H9 (cell line): ENCODE measurements around the gene FHIT. TPM values are rescaled to one million over a fixed set of nuclear protein-coding genes. Genes with fewer than 3 reads are reported as not detected.
"Not testable (repeated sequence)": the region's sequence is repeated elsewhere in the genome, so short reads cannot be mapped to it uniquely, and the experiment has no call there.

Source experiments
- DNase-seq: peaks from one replicate; pipeline ENCODE4 v3.0.0-alpha.2; 2017
- H2AFZ ChIP-seq: one replicate; pipeline ENCODE4 v1.6.1; 2013; ENCODE audit warnings: mild to moderate bottlenecking, low read length, control low read depth, moderate library complexity
- H2AK5ac ChIP-seq: 2 replicates; pipeline ENCODE4 v1.6.1; 2013; ENCODE audit warnings: low read length, control low read depth, mixed read lengths; ENCODE audit not compliant: insufficient read length
- H2BK120ac ChIP-seq: one replicate; pipeline ENCODE4 v1.6.1; 2013; ENCODE audit warnings: low read depth, mild to moderate bottlenecking, low read length, control low read depth, inconsistent platforms; ENCODE audit not compliant: poor library complexity, severe bottlenecking
- H2BK12ac ChIP-seq: 2 replicates; pipeline ENCODE4 v1.6.1; 2013; ENCODE audit warnings: low read length, control low read depth, mixed read lengths, low read depth; ENCODE audit not compliant: insufficient read length
- H2BK15ac ChIP-seq: 2 replicates; pipeline ENCODE4 v1.6.1; 2013; ENCODE audit warnings: low read depth, low read length, control low read depth
- H2BK20ac ChIP-seq: one replicate; pipeline ENCODE4 v1.6.1; 2013; ENCODE audit warnings: low read depth, mild to moderate bottlenecking, low read length, control low read depth, inconsistent platforms; ENCODE audit not compliant: poor library complexity, severe bottlenecking
- H2BK5ac ChIP-seq: 2 replicates; pipeline ENCODE4 v1.6.1; 2013; ENCODE audit warnings: low read length, control low read depth, mixed read lengths; ENCODE audit not compliant: insufficient read length
- H3K14ac ChIP-seq: 2 replicates; pipeline ENCODE4 v1.6.1; 2013; ENCODE audit warnings: low read length, control low read depth; ENCODE audit not compliant: insufficient read depth
- H3K18ac ChIP-seq: 2 replicates; pipeline ENCODE4 v1.6.1; 2013; ENCODE audit warnings: low read depth, mild to moderate bottlenecking, mixed read lengths, low read length, control low read depth; ENCODE audit not compliant: insufficient read length
- H3K23ac ChIP-seq: 2 replicates; pipeline ENCODE4 v1.6.1; 2013; ENCODE audit warnings: low read length, control low read depth, mixed read lengths, low read depth; ENCODE audit not compliant: insufficient read length
- H3K23me2 ChIP-seq: 2 replicates; pipeline ENCODE4 v1.6.1; 2013; ENCODE audit warnings: low read depth, mild to moderate bottlenecking, mixed read lengths, low read length, control low read depth; ENCODE audit not compliant: insufficient read length, poor library complexity, severe bottlenecking
- H3K27ac ChIP-seq: 2 replicates; pipeline ENCODE4 v1.5.1; 2013; ENCODE audit warnings: low read length, control low read depth, mixed read lengths, low read depth; ENCODE audit not compliant: insufficient read length
- H3K27me3 ChIP-seq: 2 replicates; pipeline ENCODE4 v1.6.1; 2013; ENCODE audit warnings: low read length, control low read depth, inconsistent platforms; ENCODE audit not compliant: insufficient read depth
- H3K4ac ChIP-seq: 2 replicates; pipeline ENCODE4 v1.6.1; 2013; ENCODE audit warnings: low read depth, mild to moderate bottlenecking, control low read depth, inconsistent platforms, low read length, moderate library complexity
- H3K4me1 ChIP-seq: 2 replicates; pipeline ENCODE4 v1.6.1; 2013; ENCODE audit warnings: low read length, control low read depth, inconsistent platforms; ENCODE audit not compliant: insufficient read depth
- H3K4me2 ChIP-seq: 2 replicates; pipeline ENCODE4 v1.6.1; 2013; ENCODE audit warnings: low read length, control low read depth, mixed read lengths; ENCODE audit not compliant: insufficient read length, insufficient read depth
- H3K56ac ChIP-seq: 2 replicates; pipeline ENCODE4 v1.6.1; 2013; ENCODE audit warnings: low read depth, mild to moderate bottlenecking, mixed read lengths, low read length, control low read depth; ENCODE audit not compliant: insufficient read length
- H3K79me1 ChIP-seq: 2 replicates; pipeline ENCODE4 v1.6.1; 2013; ENCODE audit warnings: low read depth, mild to moderate bottlenecking, moderate library complexity, low read length, control low read depth, inconsistent platforms; ENCODE audit not compliant: insufficient read depth, poor library complexity, severe bottlenecking
- H3K79me2 ChIP-seq: 2 replicates; pipeline ENCODE4 v1.6.1; 2013; ENCODE audit warnings: low read length, control low read depth, inconsistent platforms; ENCODE audit not compliant: insufficient read depth
- H3K9ac ChIP-seq: 2 replicates; pipeline ENCODE4 v1.6.1; 2013; ENCODE audit warnings: low read length, control low read depth, mixed read lengths; ENCODE audit not compliant: insufficient read length; ENCODE audit errors: extremely low read depth
- H3K9me3 ChIP-seq: one replicate; pipeline ENCODE4 v1.6.1; 2013; ENCODE audit warnings: low read depth, low read length, inconsistent platforms; ENCODE audit not compliant: control insufficient read depth
- H3T11ph ChIP-seq: one replicate; pipeline ENCODE4 v1.6.1; 2013; ENCODE audit warnings: mild to moderate bottlenecking, low read length, control low read depth, inconsistent platforms
- H4K20me1 ChIP-seq: one replicate; pipeline ENCODE4 v1.6.1; 2013; ENCODE audit not compliant: control insufficient read depth, insufficient read length, insufficient read depth
- H4K5ac ChIP-seq: 2 replicates; pipeline ENCODE4 v1.6.1; 2013; ENCODE audit warnings: low read depth, mild to moderate bottlenecking, mixed read lengths, low read length, control low read depth; ENCODE audit not compliant: insufficient read length
- H4K8ac ChIP-seq: replicated peaks from 2 replicates; pipeline ENCODE4 v1.6.1; 2013; ENCODE audit warnings: low read length, control low read depth, mixed read lengths, low read depth; ENCODE audit not compliant: insufficient read length
- H4K91ac ChIP-seq: 2 replicates; pipeline ENCODE4 v1.6.1; 2013; ENCODE audit warnings: low read depth, mild to moderate bottlenecking, moderate library complexity, mixed read lengths, low read length, control low read depth; ENCODE audit not compliant: insufficient read length
- H3K27ac Mint-ChIP-seq, 3 experiments: 2 replicates in 2 of 3; 3 replicates in 1 of 3; pipeline ENCODE4 v1.8.0; 2020 to 2021; ENCODE audit warnings: mixed read lengths in 3 of 3, mild to moderate bottlenecking in 1 of 3, moderate library complexity in 1 of 3
- H3K27me3 Mint-ChIP-seq: 2 replicates; pipeline ENCODE4 v1.8.0; 2021; ENCODE audit warnings: low read depth, mild to moderate bottlenecking, moderate library complexity, mixed read lengths
- H3K36me3 Mint-ChIP-seq, 3 experiments: 2 replicates in 2 of 3; 3 replicates in 1 of 3; pipeline ENCODE4 v1.8.0; 2020 to 2021; ENCODE audit warnings: low read depth in 3 of 3, mixed read lengths in 3 of 3; ENCODE audit not compliant: insufficient read depth in 1 of 3
- H3K4me1 Mint-ChIP-seq, 2 experiments: 2 replicates each; pipeline ENCODE4 v1.8.0; 2020; ENCODE audit warnings: mixed read lengths in 2 of 2
- H3K4me3 Mint-ChIP-seq, 2 experiments: 2 replicates in 1 of 2; 3 replicates in 1 of 2; pipeline ENCODE4 v1.8.0; 2020 to 2021; ENCODE audit warnings: mild to moderate bottlenecking in 2 of 2, mixed read lengths in 2 of 2, moderate library complexity in 1 of 2
- H3K9me3 Mint-ChIP-seq, 2 experiments: 2 replicates in 1 of 2; 3 replicates in 1 of 2; pipeline ENCODE4 v1.8.0; 2020; ENCODE audit warnings: mild to moderate bottlenecking in 2 of 2, mixed read lengths in 2 of 2, moderate library complexity in 1 of 2
- WGBS: extraction: QIAGEN DNeasy Blood & Tissue Kit; methylation state at CpG from one replicate; pipeline ENCODE4 v1.1.7; 2013; ENCODE audit warnings: missing lambda C conversion rate, low lambda C conversion rate, mixed read lengths; ENCODE audit not compliant: insufficient read length; ENCODE audit errors: extremely low coverage; 5-methylcytosine and 5-hydroxymethylcytosine counted together
- total RNA-seq: library from RNA; stranded (reverse); gene quantifications from 2 replicates; pipeline ENCODE4 v1.2.1, GENCODE V29; 2021
- TF ChIP-seq, protein P1 (sequence below): fragments of 200-600 bp; sonication (generic); conservative IDR thresholded peaks from 3 replicates; pipeline ENCODE4 v1.8.0; 2021; ENCODE audit warnings: antibody characterized with exemption, mild to moderate bottlenecking

FHIT gene
- total RNA-seq, 1 experiment from 2014 or later: 3.0 TPM

DNA sequence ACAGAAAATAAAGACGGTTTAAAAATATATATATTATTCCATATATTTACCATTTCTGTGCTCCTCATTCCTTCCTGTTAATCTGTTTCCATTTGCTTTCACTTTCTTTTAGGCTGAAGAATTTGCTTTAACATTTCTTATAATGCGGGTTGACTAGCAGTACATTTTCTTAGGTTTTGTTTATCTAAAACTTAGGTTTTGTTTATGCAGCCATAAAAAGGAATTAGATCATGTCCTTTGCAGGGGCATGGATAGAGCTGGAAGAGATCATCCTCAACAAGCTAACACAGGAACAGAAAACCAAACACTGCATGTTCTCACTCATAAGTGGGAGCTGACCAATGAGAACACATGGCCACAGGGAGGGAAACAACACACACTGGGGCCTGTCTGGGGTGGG is 578.1 kb downstream of the FHIT start:
- Histone ChIP-seq H3K14ac (no peak overlapping the region), H2AK5ac (no peak overlapping the region), H3K56ac (no peak overlapping the region), H3T11ph (no peak overlapping the region), H2BK15ac (no peak overlapping the region), H3K27me3 (no peaks in the 10 kb centered on the region), H3K9me3 (no peaks in the 10 kb centered on the region), H3K4ac (no peak overlapping the region), H3K18ac (no peak overlapping the region), H3K4me1 (peaks cover 3% of the 10 kb centered on the region), H3K23ac (no peak overlapping the region), H2BK20ac (no peak overlapping the region), H2BK12ac (no peak overlapping the region), H3K4me2 (no peak overlapping the region), H3K9ac (no peak overlapping the region), H4K91ac (no peak overlapping the region), H2BK120ac (no peak overlapping the region), H3K23me2 (no peaks in the 10 kb centered on the region), H4K20me1 (no peaks in the 10 kb centered on the region), H4K5ac (no peak overlapping the region), H3K79me1 (no peaks in the 10 kb centered on the region), H2BK5ac (no peak overlapping the region), H3K79me2 (no peaks in the 10 kb centered on the region), H2AFZ (no peak overlapping the region), H3K27ac (no peak overlapping the region), H4K8ac (no peak overlapping the region)
- Mint-ChIP-seq H3K9me3 (peaks cover 0 to 25% of the 10 kb centered on the region in 2 experiments), H3K27ac (peak overlapping the region in 1 of 3 experiments; percentile 3; a peak in 1 of 7 replicates), H3K4me1 (peaks cover 45 to 54% of the 10 kb centered on the region in 2 experiments), H3K4me3 (no peak overlapping the region), H3K36me3 (peaks cover 8 to 38% (median 24%) of the 10 kb centered on the region in 3 experiments), H3K27me3 (no peaks in the 10 kb centered on the region)
- WGBS: no CpG with 5 or more reads among the region's 2 CpGs
- TF ChIP-seq, protein P1, sequence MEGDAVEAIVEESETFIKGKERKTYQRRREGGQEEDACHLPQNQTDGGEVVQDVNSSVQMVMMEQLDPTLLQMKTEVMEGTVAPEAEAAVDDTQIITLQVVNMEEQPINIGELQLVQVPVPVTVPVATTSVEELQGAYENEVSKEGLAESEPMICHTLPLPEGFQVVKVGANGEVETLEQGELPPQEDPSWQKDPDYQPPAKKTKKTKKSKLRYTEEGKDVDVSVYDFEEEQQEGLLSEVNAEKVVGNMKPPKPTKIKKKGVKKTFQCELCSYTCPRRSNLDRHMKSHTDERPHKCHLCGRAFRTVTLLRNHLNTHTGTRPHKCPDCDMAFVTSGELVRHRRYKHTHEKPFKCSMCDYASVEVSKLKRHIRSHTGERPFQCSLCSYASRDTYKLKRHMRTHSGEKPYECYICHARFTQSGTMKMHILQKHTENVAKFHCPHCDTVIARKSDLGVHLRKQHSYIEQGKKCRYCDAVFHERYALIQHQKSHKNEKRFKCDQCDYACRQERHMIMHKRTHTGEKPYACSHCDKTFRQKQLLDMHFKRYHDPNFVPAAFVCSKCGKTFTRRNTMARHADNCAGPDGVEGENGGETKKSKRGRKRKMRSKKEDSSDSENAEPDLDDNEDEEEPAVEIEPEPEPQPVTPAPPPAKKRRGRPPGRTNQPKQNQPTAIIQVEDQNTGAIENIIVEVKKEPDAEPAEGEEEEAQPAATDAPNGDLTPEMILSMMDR: no peak
- DNase-seq: no peak

GRCh38 chr3:60672337-60672736 is 578.9 kb downstream of the FHIT start:
- not testable (repeated sequence) for H3K4me1 ChIP-seq, H4K91ac ChIP-seq, H3K9ac ChIP-seq, H3K4me3 Mint-ChIP-seq, H3K4ac ChIP-seq, H3K14ac ChIP-seq, H3K27me3 ChIP-seq, H2AFZ ChIP-seq, H4K8ac ChIP-seq, H3K79me1 ChIP-seq, H3K23ac ChIP-seq, H3K27me3 Mint-ChIP-seq, H3K18ac ChIP-seq, H3K23me2 ChIP-seq, H3K9me3 ChIP-seq, H3K27ac ChIP-seq, H4K5ac ChIP-seq, H2BK120ac ChIP-seq, H3T11ph ChIP-seq, H2BK5ac ChIP-seq, H2BK20ac ChIP-seq, H2BK15ac ChIP-seq, H3K79me2 ChIP-seq, H3K4me2 ChIP-seq, H2BK12ac ChIP-seq, DNase-seq, H4K20me1 ChIP-seq, H2AK5ac ChIP-seq, H3K56ac ChIP-seq
- WGBS: no CpG with 5 or more reads among the region's 5 CpGs
- Mint-ChIP-seq H3K4me1 (peaks cover 45 to 54% of the 10 kb centered on the region in 2 experiments), H3K9me3 (peaks cover 0 to 29% of the 10 kb centered on the region in 2 experiments), H3K36me3 (peaks cover 10 to 45% (median 26%) of the 10 kb centered on the region in 3 experiments), H3K27ac (peak overlapping the region in 1 of 3 experiments; percentile 87; a peak in 1 of 7 replicates)
